IMR-90 (cell line): ENCODE results near the gene SRBD1.

Experiments
- BHLHE40 ChIP-seq: fragments of 150-350 bp; IDR thresholded peaks from 2 replicates; pipeline ENCODE4 v1.6.1; 2016; ENCODE audit warnings: mild to moderate bottlenecking, low read depth, low read length
- CHD1 ChIP-seq: IDR thresholded peaks from 2 replicates; pipeline ENCODE4 v1.6.1; 2012; ENCODE audit warnings: low read depth, low read length, improper control_type of control experiment
- FOS ChIP-seq: fragments of 150-350 bp; IDR thresholded peaks from 2 replicates; pipeline ENCODE4 v1.6.1; 2016; ENCODE audit warnings: low read depth, low read length
- MAFK ChIP-seq: IDR thresholded peaks from 2 replicates; pipeline ENCODE4 v1.6.1; 2012; ENCODE audit warnings: low read depth, low read length, improper control_type of control experiment
- MAZ ChIP-seq: IDR thresholded peaks from 2 replicates; pipeline ENCODE4 v1.6.1; 2012; ENCODE audit warnings: low read depth, mild to moderate bottlenecking, low read length, improper control_type of control experiment, moderate library complexity, borderline replicate concordance
- MXI1 ChIP-seq: IDR thresholded peaks from 2 replicates; pipeline ENCODE4 v1.6.1; 2012; ENCODE audit warnings: low read depth, mild to moderate bottlenecking, low read length, moderate library complexity, borderline replicate concordance
- POLR2A ChIP-seq: IDR thresholded peaks from 2 replicates; pipeline ENCODE4 v1.6.1; 2012; ENCODE audit warnings: mild to moderate bottlenecking, low read depth, low read length
- RCOR1 ChIP-seq: IDR thresholded peaks from 2 replicates; pipeline ENCODE4 v1.6.1; 2012; ENCODE audit warnings: mild to moderate bottlenecking, low read length, improper control_type of control experiment; ENCODE audit not compliant: insufficient replicate concordance
- RFX5 ChIP-seq: IDR thresholded peaks from 2 replicates; pipeline ENCODE4 v1.8.0; 2012; ENCODE audit warnings: low read depth, mild to moderate bottlenecking, low read length, moderate library complexity
- SMC3 ChIP-seq: fragments of 150-350 bp; IDR thresholded peaks from 2 replicates; pipeline ENCODE4 v1.6.1; 2016; ENCODE audit warnings: low read depth, mild to moderate bottlenecking, antibody characterized with exemption, low read length, moderate library complexity
- USF2 ChIP-seq: fragments of 150-350 bp; IDR thresholded peaks from 2 replicates; pipeline ENCODE4 v1.6.1; 2017; ENCODE audit warnings: mild to moderate bottlenecking, antibody characterized with exemption, low read length, low read depth
- TF ChIP-seq, protein P1 (sequence below): conservative IDR thresholded peaks from 2 replicates; pipeline ENCODE4 v1.5.1; 2012; ENCODE audit warnings: mild to moderate bottlenecking, low read depth, low read length, improper control_type of control experiment

GRCh38 chr2:45494978-45495293 is 116.1 kb downstream of the SRBD1 start:
- TF ChIP-seq POLR2A (no peak), MAFK (no peak), FOS (no peak), CHD1 (no peak), BHLHE40 (no peak), MAZ (no peak), USF2 (no peak), RCOR1 (no peak), SMC3 (no peak), MXI1 (no peak), RFX5 (no peak)
- TF ChIP-seq, protein P1, sequence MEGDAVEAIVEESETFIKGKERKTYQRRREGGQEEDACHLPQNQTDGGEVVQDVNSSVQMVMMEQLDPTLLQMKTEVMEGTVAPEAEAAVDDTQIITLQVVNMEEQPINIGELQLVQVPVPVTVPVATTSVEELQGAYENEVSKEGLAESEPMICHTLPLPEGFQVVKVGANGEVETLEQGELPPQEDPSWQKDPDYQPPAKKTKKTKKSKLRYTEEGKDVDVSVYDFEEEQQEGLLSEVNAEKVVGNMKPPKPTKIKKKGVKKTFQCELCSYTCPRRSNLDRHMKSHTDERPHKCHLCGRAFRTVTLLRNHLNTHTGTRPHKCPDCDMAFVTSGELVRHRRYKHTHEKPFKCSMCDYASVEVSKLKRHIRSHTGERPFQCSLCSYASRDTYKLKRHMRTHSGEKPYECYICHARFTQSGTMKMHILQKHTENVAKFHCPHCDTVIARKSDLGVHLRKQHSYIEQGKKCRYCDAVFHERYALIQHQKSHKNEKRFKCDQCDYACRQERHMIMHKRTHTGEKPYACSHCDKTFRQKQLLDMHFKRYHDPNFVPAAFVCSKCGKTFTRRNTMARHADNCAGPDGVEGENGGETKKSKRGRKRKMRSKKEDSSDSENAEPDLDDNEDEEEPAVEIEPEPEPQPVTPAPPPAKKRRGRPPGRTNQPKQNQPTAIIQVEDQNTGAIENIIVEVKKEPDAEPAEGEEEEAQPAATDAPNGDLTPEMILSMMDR = no peak
